GM18909 (cell line): Measurements from ENCODE around the gene EVL.

Experiments used
- ATAC-seq: cut with Tn5 transposase; IDR thresholded peaks from one replicate; pipeline ENCODE4 v1.9.1; 2021; ENCODE audit warnings: mild to moderate bottlenecking; ENCODE audit not compliant: unreplicated experiment, poor library complexity

The EVL gene

GRCh38 chr14:100122481-100123223 is 57.4 kb downstream of the EVL start:
- no peak for ATAC-seq

DNA sequence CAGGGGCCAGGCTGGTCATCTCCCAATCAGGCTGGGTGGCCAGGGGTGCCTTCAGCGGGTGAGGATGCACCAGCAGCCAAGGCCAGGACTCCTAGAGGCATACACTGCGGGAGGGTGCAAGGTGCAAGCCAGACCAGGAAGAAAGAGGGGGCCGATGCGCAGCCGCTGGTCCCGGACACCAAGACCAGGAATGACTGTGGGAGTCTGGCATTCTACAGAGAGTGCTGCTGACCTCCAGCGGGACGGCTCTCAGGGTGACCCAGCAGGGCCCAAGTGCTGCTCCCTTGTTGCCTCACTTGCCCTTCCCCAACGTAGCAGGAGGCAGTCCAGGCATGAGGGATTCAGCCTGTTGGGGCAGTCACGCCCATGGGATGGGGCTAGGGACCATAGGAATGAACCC is 58.4 kb downstream of the EVL start:
- ATAC-seq: no peak

DNA sequence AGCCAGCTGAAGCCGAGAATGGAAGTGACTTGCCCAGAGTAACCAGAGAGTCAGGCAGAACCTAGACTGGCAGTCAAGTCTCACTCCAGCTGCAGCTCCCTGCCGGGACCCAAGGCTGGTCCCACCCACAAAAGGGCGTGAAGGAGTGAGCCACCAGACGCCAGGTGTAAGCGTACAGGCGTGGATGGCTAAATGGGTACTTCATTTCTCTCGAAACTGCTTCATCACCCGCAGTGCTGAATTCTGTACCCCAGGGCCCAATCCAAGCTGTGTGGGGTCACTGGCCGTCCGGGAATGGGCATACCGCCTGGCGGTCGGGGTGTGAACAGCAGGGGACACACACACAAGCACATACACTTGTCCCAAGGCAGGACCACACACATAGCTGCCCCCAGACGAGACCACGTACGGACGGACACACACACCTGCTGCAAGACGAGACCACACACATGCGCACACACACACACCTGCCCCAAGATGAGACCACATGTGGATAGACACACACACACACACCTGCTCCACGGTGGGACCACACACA is 59.4 kb downstream of the EVL start:
- ATAC-seq: no peak

DNA sequence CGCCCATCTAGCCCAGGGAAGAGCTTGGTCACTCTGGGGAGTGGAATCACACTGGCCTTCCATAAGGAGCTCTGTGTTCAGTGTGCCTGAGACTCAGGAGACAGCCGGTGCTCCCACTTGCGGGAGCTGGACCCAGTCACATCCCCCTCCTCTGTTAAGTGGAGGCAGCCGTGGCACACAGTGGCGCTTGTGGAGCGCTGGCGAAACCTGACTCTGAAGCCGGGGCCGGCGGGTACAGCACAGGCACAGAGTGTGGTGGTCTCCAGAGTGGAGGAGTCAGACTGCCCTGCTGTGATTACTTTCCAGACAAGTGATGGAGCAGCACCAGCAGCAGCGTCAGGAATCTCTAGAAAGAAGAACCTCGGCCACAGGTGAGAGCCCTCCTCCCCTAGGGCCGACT is 61.2 kb downstream of the EVL start:
- no peak for ATAC-seq

GRCh38 chr14:100127853-100128455 is 62.7 kb downstream of the EVL start:
- no peak for ATAC-seq

DNA sequence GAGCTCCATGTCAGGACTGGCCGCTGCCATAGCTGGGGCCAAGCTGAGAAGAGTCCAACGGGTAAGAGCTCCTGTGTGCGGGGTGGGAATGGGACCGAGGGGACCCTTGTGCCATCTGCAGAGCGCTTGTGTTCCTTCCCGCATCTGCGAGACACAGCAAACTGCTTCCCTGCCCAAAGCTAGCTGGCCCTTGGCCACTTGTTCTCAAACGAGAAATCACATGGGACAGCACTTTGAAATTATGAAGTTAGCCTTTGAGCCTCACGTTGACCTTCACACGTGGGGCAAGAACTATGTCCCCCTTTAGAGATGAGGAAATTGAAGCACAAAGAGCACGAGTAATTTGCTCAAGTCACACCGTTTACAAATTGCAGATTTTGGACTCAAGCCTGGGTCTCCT is 63.5 kb downstream of the EVL start:
- no peak for ATAC-seq

DNA sequence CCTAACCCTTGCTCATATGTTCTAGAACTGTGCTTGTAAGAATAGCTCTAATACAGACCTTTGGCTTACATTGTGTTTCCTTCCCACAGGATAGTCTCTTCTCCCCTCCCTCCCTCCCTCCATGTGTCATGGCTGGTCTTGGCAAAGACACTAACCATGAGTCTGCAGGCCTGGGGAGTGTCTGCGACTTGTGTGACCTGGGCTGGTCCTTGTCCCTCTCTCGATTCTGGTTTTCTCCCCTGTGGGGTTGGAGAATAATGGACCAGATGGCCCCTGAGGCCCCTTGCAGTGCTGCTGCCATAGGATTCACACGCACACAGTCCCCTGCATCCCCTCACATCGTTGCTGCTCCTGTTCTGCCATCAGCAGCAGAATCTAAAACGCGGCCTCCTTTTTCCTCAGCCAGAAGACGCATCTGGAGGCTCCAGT is 64.0 kb downstream of the EVL start:
- ATAC-seq: no peak

GRCh38 chr14:100130521-100130920 is 65.3 kb downstream of the EVL start:
- ATAC-seq: no peak

DNA sequence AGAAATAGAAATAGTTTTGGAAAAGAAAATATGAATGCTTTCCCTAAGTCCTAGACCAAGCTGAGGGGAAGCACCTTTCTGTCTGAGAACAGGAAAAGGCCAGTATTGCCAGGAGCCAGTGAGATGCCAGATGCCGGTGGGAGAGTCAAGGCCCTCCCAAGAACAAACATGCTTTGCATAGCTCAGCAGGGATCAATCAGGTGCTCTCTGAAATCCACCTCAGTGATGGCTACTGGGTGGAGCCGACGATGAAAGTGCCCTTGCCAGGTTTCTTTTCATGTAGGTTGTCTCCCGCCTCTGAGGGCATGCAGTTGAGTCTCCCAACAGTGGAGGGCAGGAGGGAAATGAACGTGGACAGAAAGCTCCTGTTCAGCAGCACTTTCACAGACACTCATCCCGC is 66.0 kb downstream of the EVL start:
- ATAC-seq: no peak

DNA sequence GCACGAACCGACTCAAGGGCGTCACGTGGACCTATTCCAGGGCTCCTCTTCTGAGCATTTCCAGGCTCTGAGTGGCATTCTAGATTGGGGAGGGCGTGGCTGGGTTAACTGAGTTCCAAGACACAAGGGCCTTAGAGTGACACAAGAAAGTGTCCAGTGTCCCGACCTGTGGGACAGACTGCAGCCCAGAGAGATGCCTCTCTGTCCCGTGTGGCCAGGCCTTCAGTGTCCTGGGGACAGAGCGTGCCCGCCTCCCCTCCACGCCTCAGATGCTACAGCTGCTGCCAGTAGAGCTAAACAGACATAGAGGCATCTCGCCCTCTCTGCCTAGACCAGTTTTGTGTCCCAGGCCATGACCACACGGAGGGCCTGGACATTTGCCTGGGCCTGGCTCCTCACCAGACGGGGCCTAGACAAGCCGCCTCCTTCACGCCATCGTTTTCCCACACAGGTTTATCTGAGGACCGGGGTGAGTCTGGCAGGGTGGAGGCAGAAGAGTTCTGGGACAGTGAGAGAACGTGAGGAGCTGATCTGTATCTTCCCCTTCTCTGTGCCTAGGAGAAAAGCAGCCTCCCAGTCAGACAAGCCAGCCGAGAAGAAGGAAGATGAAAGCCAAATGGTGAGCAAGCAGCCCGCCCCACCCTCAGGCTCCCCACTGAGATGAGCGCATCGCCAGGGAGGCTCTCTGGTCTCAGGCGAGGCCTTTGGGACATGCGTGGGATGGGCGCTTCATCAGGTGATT is 67.1 kb downstream of the EVL start:
- no peak for ATAC-seq

GRCh38 chr14:100132903-100133510 is 67.8 kb downstream of the EVL start:
- ATAC-seq: no peak

DNA sequence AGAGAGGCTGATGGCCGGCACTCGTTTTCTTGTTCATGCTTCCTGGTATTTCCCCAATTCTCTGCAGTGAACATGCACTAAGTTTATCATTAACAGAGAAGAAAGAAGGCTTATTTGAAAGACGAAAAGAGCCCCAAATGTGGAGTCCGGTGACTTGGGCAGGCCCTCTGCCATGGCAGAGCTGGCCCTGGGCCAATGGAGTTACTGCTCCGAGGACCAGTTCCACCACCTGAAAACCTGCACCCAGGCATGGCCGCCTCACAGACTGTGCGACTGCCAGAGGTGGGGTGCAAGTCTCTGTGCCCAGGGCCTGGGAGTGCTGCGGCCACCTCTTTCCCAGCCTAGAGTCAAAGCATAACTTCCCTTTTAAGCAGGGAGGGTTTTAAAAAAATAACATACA is 69.4 kb downstream of the EVL start:
- ATAC-seq: no peak

- ATAC-seq: no peak
Measured at GRCh38 chr14:100135073-100135472, 69.9 kb downstream of the EVL start.

DNA sequence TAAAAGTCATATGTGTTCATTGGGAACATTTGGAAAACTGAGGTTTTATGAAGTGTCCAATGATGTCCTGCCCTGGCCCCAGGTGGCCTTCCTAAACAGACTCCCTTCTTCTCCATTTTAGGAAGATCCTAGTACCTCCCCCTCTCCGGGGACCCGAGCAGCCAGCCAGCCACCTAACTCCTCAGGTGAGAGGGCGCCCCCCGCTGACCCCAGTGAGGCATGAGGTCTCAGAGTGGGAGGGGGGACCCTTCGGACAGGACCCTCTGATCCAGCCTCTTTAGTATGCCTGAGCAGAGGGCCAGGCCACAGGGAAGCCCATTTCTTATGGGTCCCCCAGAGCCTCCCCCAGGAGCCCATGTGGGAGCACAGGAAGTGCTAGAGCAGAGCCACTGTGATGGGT is 70.6 kb downstream of the EVL start:
- no peak for ATAC-seq

GRCh38 chr14:100137173-100137572 is 72.0 kb downstream of the EVL start:
- ATAC-seq: no peak

DNA sequence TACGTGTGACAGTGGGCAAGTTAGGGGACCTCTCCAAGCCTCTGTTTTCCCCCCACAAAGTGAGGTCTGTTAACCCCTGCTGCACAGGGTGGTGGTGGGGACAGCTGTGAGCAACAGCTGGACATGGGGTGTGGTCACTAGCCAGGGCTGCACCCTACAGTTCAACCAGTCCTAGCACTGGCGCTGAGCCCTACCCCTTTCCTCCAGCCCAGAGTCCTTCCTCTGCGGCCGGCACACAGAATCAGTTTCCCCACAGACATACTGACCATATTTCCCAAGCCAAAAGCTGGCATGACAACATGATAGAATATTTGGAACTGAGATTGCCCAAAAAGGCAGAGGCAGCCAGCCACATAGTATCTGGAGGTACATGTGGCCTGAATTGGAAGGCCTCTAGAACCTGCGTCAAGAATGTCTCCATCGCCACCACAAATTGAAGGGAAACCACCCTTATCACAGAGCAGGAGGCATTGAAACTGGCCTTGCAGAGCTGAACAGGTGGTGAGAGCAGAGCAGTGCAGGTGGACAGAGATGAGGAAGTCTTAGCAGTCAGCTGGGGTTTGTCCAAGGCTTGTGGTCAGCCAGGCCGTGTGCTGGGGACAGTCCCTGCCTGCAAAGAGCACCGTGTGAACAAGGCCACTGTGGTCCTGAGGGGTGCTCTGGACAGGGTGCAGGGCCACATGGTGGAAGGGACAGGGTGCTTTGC is 73.0 kb downstream of the EVL start:
- ATAC-seq: no peak

GRCh38 chr14:100138955-100139354 is 73.7 kb downstream of the EVL start:
- no peak for ATAC-seq

DNA sequence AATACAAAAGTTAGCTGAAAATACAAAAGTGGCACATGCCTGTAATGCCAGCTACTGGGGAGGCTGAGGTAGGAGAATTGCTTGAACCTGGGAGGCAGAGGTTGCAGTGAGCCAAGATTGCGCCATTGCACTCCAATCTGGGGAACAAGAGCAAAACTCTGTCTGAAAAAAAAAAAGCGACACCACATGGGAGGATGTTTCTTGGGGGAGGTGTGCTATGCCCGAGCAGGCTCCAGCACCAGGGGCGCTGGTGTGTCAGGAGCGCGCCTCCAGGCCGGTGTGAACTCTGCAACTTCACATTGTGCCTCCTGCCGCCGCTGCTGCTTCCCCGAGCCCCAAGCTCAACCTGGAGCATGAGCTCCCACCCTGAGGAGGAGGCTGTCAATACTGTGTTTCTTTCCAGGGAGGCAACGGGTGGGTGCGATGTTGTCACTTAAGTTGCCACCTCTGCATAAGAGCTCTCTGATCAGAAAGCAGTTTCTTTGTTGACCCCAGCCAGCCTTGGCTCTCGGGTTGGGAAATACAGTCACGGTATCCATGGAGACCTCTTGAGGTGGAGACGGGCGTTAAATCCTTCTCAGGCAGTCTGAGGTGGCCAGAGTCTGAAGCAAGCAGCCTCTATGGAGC is 75.3 kb downstream of the EVL start:
- ATAC-seq: no peak

- ATAC-seq: no peak
Measured at GRCh38 chr14:100141098-100141497, 75.9 kb downstream of the EVL start.
